HG03469 (cell line): ENCODE results near the gene PLXND1.

Experiments used
- ATAC-seq: cut with Tn5 transposase; IDR thresholded peaks from one replicate; pipeline ENCODE4 v1.9.1; 2021; ENCODE audit warnings: mild to moderate bottlenecking, moderate library complexity, moderate number of reproducible peaks; ENCODE audit not compliant: unreplicated experiment

PLXND1 gene

GRCh38 chr3:129513705-129514104 lies 92.8 kb downstream of the PLXND1 start:
- no peak for ATAC-seq

DNA sequence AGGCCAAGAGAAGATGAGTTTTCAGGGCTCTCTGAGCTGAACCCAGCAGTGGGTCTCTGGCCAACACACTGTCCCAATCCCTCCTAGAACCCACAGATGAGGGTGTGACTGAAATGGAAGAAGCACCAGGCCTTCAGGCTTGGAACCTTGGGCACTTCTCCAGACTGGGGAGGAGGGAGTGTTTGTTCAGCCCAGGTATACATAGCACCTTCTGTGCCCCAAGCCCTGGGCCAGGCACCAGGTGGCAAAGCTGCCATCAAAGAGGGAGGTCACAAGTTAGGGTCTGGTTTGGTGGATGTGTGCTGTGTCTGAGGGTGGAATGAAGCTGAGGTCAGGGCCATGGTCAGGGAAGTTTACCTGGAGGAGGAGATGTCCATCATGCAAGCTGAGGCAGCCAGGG lies 93.9 kb downstream of the PLXND1 start:
- ATAC-seq, result no peak

DNA sequence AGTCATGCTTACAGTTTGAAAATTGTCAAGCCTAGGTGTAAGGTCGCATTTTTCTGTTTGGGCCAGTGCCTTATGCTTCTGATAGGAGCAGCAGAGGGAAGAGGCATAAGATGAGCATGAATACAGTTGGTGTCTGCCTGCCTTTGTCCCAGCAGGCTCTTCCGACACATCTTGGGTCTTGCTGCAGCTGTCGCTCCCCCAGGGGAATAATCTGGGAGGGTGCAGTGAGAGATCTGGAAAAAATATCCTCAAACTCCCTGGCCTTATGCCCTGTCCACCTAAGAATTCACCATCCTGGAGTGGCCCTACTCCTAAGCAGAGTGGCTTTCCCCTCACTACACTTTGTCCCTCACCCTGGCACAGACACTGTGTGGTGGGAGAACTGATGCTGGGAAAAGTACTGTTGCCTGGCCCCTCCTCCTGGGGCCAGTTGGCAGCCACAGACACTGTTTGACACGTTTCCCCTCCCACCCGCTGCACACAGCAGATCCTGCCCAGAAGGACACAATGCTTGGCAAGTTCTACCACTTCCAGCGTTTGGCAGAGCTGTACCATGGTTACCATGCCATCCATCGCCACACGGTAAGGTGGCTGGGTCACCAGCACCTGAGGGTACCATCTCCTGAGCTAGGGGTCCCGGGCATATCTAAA lies 99.2 kb downstream of the PLXND1 start:
- ATAC-seq, result no peak

- ATAC-seq, result no peak
Measured at GRCh38 chr3:129506231-129506742, 100.2 kb downstream of the PLXND1 start.

- ATAC-seq, result no peak
Measured at GRCh38 chr3:129505341-129505740, 101.1 kb downstream of the PLXND1 start.
